SH-SY5Y (cell line): ENCODE data around the gene SERPINI1.

Experiments
- GATA2 ChIP-seq: IDR thresholded peaks from 2 replicates; pipeline ENCODE4 v1.6.1; 2011; ENCODE audit warnings: mild to moderate bottlenecking, low read depth, low read length
- GATA3 ChIP-seq: IDR thresholded peaks from 2 replicates; pipeline ENCODE4 v1.6.1; 2011; ENCODE audit warnings: low read depth, mild to moderate bottlenecking, low read length, moderate library complexity

DNA sequence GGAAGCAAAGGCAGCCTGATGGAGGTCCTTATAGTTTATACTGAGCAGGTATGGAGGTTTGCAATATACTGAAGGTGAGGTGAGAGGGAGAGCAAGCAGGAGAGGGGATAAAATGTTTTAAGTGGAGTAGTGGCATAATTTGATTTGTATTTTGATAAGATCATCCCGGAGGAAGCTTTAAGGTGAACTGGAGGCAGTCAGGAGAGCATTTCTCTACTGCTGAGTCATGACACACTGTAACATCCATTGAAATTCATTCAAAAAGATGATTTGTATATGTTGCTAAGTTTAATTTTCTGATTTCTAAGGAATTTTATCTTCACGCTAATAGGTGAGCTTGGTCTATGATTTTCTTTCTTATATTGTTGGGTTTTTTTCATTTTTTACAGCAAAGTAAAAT, 81.4 kb downstream of the SERPINI1 start:
- no peak for TF ChIP-seq GATA2
- no peak for TF ChIP-seq GATA3
